ENCODE results near the gene JADE1. TPM values are rescaled to one million over a fixed set of nuclear protein-coding genes. Genes with fewer than 3 reads are reported as not detected.

The JADE1 gene
- total RNA-seq, 1 donor from 2014 or later = 18.2 TPM

DNA sequence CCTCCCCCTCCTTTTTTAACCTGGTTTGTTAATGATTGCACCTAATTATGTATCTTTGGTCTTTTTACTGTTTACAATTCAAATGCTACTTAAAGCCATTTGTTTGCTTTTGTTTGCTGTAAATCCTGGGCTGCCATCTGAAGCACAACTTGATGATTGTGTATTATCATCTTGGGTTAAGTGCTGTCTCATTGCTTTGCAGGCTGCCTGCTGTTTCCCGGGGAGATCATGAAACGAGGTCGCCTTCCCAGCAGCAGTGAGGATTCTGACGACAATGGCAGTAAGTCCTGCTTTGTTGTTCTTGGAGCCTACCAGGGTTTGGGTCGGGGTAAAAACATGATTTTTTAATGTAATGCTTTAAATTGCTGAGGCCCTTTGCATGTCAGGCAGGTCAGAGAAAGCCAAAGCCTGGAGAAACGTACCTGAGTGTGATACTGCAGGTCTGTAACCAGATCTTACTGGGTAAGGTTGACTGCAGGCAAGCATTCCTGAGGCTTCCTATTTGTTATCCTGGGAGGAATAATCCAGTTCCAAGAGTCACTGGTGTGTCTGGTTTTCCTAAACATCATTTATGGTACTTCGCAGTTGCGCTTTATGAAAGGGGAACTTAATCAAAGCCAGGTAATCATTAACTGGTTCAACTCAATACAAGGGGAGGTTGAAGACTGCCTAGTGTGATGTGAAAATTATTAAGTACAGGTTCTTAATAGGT, 22.2 kb downstream of the JADE1 start:
- Mint-ChIP-seq H3K9me3 (ENCODE audit: unreplicated experiment) (no peaks in the 10 kb centered on the region), H3K27me3 (ENCODE audit: unreplicated experiment) (peaks cover 2% of the 10 kb centered on the region), H3K27ac (ENCODE audit: unreplicated experiment) (peak overlapping the region; percentile 83), H3K36me3 (ENCODE audit: low read depth, unreplicated experiment) (peaks cover 11% of the 10 kb centered on the region), H3K4me1 (ENCODE audit: unreplicated experiment) (peaks cover 35% of the 10 kb centered on the region), H3K4me3 (ENCODE audit: unreplicated experiment) (no peak overlapping the region)
- DNase-seq (ENCODE audit: low spot score) = no peak
- TF ChIP-seq, protein P1, sequence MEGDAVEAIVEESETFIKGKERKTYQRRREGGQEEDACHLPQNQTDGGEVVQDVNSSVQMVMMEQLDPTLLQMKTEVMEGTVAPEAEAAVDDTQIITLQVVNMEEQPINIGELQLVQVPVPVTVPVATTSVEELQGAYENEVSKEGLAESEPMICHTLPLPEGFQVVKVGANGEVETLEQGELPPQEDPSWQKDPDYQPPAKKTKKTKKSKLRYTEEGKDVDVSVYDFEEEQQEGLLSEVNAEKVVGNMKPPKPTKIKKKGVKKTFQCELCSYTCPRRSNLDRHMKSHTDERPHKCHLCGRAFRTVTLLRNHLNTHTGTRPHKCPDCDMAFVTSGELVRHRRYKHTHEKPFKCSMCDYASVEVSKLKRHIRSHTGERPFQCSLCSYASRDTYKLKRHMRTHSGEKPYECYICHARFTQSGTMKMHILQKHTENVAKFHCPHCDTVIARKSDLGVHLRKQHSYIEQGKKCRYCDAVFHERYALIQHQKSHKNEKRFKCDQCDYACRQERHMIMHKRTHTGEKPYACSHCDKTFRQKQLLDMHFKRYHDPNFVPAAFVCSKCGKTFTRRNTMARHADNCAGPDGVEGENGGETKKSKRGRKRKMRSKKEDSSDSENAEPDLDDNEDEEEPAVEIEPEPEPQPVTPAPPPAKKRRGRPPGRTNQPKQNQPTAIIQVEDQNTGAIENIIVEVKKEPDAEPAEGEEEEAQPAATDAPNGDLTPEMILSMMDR (IDR thresholded peaks at IDR 0.05; ENCODE audit: unreplicated experiment) = no peak

DNA sequence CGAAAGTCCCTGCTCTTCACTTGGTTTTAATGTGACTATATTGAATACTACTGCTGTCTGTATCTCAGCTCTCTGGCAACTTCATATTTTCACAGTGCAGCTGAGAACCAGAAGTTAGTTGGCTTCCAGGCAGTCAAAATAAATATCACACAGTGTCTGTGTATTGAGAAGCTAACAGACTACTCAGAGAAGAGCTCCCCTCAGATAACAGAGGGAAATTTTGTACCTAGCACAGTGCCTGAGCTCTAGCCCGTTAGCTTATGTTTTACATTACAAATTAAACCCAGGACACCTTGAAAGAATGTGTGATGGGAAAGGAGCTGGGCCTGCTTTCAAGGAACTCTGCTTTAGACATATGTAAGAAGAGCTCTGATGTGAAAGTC, 22.7 kb downstream of the JADE1 start:
- peaks cover 30% of the 10 kb centered on the region for H3K4me1 Mint-ChIP-seq (ENCODE audit: unreplicated experiment)

DNA sequence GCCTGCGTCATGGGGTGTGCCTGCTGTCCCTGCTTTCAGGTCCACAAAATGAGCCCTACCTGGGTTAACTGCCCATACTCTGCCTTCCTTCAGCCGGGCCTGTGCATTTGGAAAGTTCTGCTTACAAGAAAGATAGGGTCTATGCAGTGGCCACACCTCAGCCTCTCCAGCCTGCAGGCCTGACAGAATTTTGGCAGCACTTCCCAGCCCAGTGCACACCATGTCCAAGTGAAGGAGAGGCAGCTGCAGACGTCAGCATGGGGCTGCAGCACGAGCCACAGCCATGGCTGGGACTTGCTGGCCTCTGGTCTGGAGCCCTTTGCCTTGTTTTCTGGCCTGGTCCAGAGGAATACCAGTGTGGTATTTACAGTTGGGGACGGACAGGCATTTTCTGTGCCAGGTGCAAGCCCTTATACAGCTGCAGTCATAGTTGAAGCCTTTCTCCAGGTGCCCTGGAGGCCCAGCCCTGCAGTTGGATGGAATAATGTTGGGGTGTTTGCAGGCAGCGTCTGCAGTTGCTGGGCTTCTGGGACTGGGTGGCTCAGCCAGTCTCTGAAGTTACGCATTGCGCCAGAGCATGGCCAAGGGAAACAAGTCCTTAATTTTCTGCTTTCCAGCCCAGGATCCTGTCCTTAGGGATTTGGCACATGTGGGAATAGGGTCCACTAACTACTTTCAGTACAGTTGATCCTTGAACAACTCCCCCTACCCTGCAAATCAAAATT, 26.2 kb downstream of the JADE1 start:
- no peak for DNase-seq (ENCODE audit: low spot score)
- Mint-ChIP-seq H3K36me3 (ENCODE audit: low read depth, unreplicated experiment) (peaks cover 11% of the 10 kb centered on the region), H3K4me3 (ENCODE audit: unreplicated experiment) (no peak overlapping the region), H3K4me1 (ENCODE audit: unreplicated experiment) (peaks cover 26% of the 10 kb centered on the region), H3K27me3 (ENCODE audit: unreplicated experiment) (no peaks in the 10 kb centered on the region), H3K27ac (ENCODE audit: unreplicated experiment) (no peak overlapping the region), H3K9me3 (ENCODE audit: unreplicated experiment) (no peaks in the 10 kb centered on the region)
- TF ChIP-seq, protein P1 (IDR thresholded peaks at IDR 0.05; ENCODE audit: unreplicated experiment) = no peak

More for the DNA sequence above, 22.7 kb downstream of the JADE1 start:
- Mint-ChIP-seq H3K27ac (ENCODE audit: unreplicated experiment) (no peak overlapping the region), H3K4me3 (ENCODE audit: unreplicated experiment) (no peak overlapping the region), H3K9me3 (ENCODE audit: unreplicated experiment) (no peaks in the 10 kb centered on the region), H3K36me3 (ENCODE audit: low read depth, unreplicated experiment) (peaks cover 11% of the 10 kb centered on the region), H3K27me3 (ENCODE audit: unreplicated experiment) (peaks cover 2% of the 10 kb centered on the region)
- no peak for DNase-seq (ENCODE audit: low spot score)
- TF ChIP-seq, protein P1 (IDR thresholded peaks at IDR 0.05; ENCODE audit: unreplicated experiment) = no peak

DNA sequence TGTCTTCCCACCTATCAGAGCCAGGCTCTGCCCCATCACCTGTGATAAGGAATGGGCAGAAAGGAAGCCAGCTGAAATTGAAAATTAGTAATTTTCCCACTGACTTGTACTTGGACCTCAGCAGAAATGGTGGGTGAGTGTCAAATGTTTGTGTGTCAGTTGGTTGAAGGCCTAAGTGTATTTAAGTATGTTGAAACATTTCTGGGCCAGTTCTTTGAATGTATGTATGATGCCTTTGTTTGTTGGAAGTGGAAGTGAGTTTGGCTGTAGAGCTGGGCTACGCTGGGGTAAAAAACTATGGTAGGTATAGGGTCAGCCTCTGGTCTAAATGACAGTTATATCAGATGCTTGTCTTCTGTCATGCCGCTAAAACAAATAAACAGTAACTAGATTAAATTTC, 27.7 kb downstream of the JADE1 start:
- TF ChIP-seq, protein P1 (IDR thresholded peaks at IDR 0.05; ENCODE audit: unreplicated experiment) = no peak
- Mint-ChIP-seq H3K4me3 (ENCODE audit: unreplicated experiment) (no peak overlapping the region), H3K4me1 (ENCODE audit: unreplicated experiment) (peaks cover 24% of the 10 kb centered on the region), H3K27me3 (ENCODE audit: unreplicated experiment) (peaks cover 3% of the 10 kb centered on the region), H3K36me3 (ENCODE audit: low read depth, unreplicated experiment) (peaks cover 18% of the 10 kb centered on the region), H3K27ac (ENCODE audit: unreplicated experiment) (no peak overlapping the region), H3K9me3 (ENCODE audit: unreplicated experiment) (no peaks in the 10 kb centered on the region)
- DNase-seq (ENCODE audit: low spot score) = no peak

DNA sequence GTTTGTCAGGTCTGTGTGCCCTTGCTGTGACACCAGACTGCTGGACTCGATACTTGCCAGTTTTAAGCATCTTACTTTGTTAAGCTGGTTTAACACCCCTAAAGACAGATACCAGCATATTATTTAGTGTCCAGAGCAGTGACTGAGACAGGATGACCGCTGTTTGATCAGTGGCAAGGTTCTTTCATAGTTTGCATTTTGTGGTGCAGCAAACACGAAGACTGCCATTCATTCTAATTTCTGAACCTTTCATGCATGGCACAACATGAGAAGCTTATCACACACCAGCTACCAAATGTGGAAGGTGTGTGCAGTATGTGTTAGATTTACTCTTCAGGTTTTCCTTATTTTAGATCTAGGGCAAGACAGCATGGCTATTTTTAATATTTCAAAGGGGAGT, 28.2 kb downstream of the JADE1 start:
- Mint-ChIP-seq H3K4me3 (ENCODE audit: unreplicated experiment) (no peak overlapping the region), H3K9me3 (ENCODE audit: unreplicated experiment) (no peaks in the 10 kb centered on the region), H3K27me3 (ENCODE audit: unreplicated experiment) (peaks cover 3% of the 10 kb centered on the region), H3K36me3 (ENCODE audit: low read depth, unreplicated experiment) (peaks cover 15% of the 10 kb centered on the region), H3K4me1 (ENCODE audit: unreplicated experiment) (peaks cover 24% of the 10 kb centered on the region), H3K27ac (ENCODE audit: unreplicated experiment) (no peak overlapping the region)
- TF ChIP-seq, protein P1 (IDR thresholded peaks at IDR 0.05; ENCODE audit: unreplicated experiment) = no peak
- DNase-seq (ENCODE audit: low spot score) = no peak
